IPS DF 6.9 (cell line): ENCODE results near the gene RAD50.
"Not testable (repeated sequence)": the region's sequence is repeated elsewhere in the genome, so short reads cannot be mapped to it uniquely, and the experiment has no call there.

Experiments
- DNase-seq: peaks from one replicate; pipeline ENCODE4 v3.0.0-alpha.2; 2013; ENCODE audit warnings: low read depth, low spot score
- H3K27ac ChIP-seq: one replicate; pipeline ENCODE4 v1.5.1; 2013; ENCODE audit warnings: low read length, control low read depth
- H3K27me3 ChIP-seq: 2 replicates; pipeline ENCODE4 v1.6.1; 2013; ENCODE audit warnings: mild to moderate bottlenecking, low read length; ENCODE audit not compliant: control insufficient read depth, insufficient read depth
- H3K36me3 ChIP-seq: 2 replicates; pipeline ENCODE4 v1.6.1; 2013; ENCODE audit warnings: low read length; ENCODE audit not compliant: control insufficient read depth, insufficient read depth
- H3K4me1 ChIP-seq: 2 replicates; pipeline ENCODE4 v1.6.1; 2013; ENCODE audit warnings: low read length; ENCODE audit not compliant: control insufficient read depth, insufficient read depth
- H3K4me3 ChIP-seq: 2 replicates; pipeline ENCODE4 v1.5.1; 2013; ENCODE audit warnings: mild to moderate bottlenecking, low read length
- H3K9me3 ChIP-seq: 2 replicates; pipeline ENCODE4 v1.6.1; 2013; ENCODE audit warnings: low read length, inconsistent platforms; ENCODE audit not compliant: control insufficient read depth, insufficient read depth
- WGBS: extraction: QIAGEN DNeasy Blood & Tissue Kit; methylation state at CpG from one replicate; pipeline ENCODE4 v1.1.7; 2013; ENCODE audit warnings: mixed read lengths, missing lambda C conversion rate; ENCODE audit not compliant: insufficient read length, insufficient coverage; 5-methylcytosine and 5-hydroxymethylcytosine counted together

Gene RAD50

DNA sequence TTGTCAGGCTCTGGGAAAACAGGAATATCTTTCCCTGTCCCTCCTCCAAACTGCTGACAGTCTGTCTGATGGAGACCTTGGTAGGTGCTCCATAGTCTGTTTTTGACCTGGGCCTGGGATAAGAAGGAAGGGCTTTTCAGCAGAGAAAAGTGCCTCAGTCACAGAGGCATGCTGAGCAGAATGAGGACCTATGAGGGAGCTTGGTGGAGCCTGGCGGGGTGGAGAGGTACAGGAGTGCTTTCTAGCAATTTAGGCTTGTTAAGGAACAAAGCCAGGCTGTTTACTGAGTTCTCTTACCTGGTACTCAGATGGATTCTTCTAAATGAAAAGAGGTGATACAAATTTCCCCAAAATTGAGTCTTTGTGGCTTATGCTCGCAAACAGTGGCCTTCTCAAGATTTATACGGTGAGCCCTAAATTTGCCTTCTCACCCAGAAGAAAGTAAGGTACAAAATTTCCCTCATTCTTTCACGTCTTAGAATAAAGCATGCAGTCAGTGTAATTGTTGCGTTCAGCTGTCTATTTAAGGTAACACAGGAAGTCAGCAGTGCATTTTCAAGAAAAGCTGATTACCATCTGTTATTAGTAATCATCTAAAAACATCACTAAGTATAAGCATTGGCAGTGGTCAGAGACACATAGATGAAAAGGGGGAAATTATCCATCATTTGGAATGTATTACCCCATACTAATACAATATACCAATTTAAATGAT is 72.6 kb downstream of the RAD50 start:
- H3K27ac ChIP-seq, result no peak overlapping the region
- H3K4me3 ChIP-seq, result no peak overlapping the region
- H3K36me3 ChIP-seq, result no peaks in the 10 kb centered on the region
- H3K9me3 ChIP-seq, result no peaks in the 10 kb centered on the region
- no peaks in the 10 kb centered on the region; the same call in 1 of the 2 replicates for H3K27me3 ChIP-seq
- no CpG with 5 or more reads among the region's 5 CpGs for WGBS
- no peak for DNase-seq
- H3K4me1 ChIP-seq, result no peaks in the 10 kb centered on the region

DNA sequence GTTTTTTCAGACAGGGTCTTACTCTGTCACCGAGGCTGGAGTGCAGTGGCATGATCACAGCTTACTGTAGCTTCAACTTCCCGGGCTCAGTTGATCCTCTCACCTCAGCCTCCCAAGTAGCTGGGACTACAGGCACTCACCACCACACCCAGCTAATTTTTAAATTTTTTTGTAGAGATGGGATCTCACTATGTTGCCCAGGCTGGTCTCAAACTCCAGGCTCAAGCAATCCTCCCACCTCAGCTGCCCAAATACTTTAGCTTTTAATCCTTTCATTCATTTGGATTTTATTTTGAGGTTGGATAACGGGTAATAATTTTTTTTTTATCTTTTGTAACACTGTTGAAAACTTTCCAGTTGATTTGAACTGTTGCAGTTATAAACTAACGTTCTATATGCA is 76.8 kb downstream of the RAD50 start:
- H3K4me3 ChIP-seq, H3K27ac ChIP-seq, H3K36me3 ChIP-seq, H3K9me3 ChIP-seq, H3K27me3 ChIP-seq, H3K4me1 ChIP-seq, DNase-seq: not testable (repeated sequence)
- WGBS, result no CpG with 5 or more reads among the region's 4 CpGs

DNA sequence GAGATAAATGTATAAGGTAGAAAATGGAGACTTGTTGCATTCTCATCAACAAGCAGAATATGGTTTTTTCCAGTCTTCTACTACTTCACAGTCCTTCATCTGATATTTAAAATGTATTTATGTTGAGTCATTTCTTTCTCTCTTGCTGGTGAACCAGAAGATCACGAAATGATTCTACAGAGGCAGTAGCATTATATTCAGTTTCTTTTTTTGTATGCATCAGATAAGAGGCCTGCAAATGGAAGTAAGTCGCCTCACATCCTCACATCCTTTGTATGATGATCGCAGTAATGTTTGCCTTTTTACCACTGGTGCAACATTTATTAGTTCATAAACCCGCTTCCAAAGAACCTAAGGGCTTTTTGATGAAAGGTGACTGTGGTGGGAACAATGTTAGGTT is 79.1 kb downstream of the RAD50 start:
- Histone ChIP-seq H3K36me3 (peaks cover 2% of the 10 kb centered on the region; the same call in 1 of the 2 replicates), H3K4me3 (no peak overlapping the region), H3K4me1 (no peaks in the 10 kb centered on the region), H3K27ac (no peak overlapping the region), H3K27me3 (no peaks in the 10 kb centered on the region), H3K9me3 (no peaks in the 10 kb centered on the region)
- DNase-seq, result no peak
- WGBS, result no CpG with 5 or more reads among the region's 4 CpGs

DNA sequence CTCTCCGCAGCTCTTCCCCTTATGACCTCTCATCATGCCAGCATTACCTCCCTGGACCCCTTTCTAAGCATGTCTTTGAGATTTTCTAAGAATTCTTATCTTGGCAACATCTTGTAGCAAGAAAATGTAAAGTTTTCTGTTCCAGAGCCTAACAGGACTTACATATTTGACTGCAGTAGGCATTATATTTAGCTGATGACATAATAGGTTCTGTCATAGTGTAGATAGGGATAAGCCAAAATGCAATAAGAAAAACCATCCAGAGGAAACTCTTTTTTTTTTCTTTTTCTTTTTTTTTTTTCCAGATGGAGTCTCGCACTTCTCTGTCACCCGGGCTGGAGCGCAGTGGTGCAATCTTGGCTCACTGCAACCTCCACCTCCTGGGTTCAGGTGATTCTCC is 80.5 kb downstream of the RAD50 start:
- H3K27ac ChIP-seq, result no peak overlapping the region
- H3K36me3 ChIP-seq, result peaks cover 2% of the 10 kb centered on the region; the same call in 1 of the 2 replicates
- H3K4me3 ChIP-seq, result no peak overlapping the region
- no peak for DNase-seq
- WGBS, result no CpG with 5 or more reads among the region's 4 CpGs
- no peaks in the 10 kb centered on the region for H3K27me3 ChIP-seq
- H3K9me3 ChIP-seq, result no peaks in the 10 kb centered on the region
- H3K4me1 ChIP-seq, result no peaks in the 10 kb centered on the region

DNA sequence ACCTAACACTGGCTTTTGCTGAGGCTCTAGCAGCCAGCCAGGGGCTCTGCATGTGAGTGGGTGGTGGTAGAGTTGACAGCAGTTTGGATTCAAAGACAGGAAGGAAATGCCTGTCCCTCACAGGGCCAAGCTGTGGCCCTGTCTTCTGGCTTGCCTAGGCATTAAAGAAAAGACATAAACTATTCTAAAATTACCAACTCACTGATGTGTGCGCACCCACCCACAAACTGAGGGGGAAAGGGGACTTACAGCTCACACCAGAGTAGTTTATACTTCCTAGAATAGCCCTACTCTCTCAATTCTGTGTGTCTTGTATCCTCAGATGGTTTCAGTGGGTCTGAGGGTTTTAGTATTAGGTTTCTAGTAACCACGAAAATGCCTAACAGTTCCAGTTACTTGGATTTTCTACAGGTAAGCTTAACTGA is 82.9 kb downstream of the RAD50 start:
- H3K36me3 ChIP-seq, result peaks cover 2% of the 10 kb centered on the region; the same call in 1 of the 2 replicates
- no peaks in the 10 kb centered on the region for H3K27me3 ChIP-seq
- no peaks in the 10 kb centered on the region for H3K9me3 ChIP-seq
- H3K27ac ChIP-seq, result no peak overlapping the region
- no peak overlapping the region for H3K4me3 ChIP-seq
- H3K4me1 ChIP-seq, result no peaks in the 10 kb centered on the region
- no CpG with 5 or more reads among the region's 2 CpGs for WGBS
- no peak for DNase-seq

DNA sequence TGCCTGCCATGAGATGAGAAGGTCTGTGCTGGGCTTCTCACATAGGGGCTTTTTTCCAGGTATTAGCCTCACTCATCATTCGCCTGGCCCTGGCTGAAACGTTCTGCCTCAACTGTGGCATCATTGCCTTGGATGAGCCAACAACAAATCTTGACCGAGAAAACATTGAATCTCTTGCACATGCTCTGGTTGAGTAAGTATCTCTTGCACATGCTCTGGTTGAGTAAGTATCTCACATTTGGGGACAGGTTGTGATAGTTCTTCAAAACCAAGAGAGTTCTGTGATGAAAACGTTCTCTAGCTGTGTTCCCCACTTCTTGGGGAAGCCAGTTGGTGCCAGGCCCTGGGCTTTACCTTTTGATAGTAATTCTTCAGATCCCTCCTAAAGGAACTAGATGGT is 83.8 kb downstream of the RAD50 start:
- WGBS, result no CpG with 5 or more reads among the region's 4 CpGs
- H3K4me3 ChIP-seq, result no peak overlapping the region
- no peak overlapping the region for H3K27ac ChIP-seq
- no peak for DNase-seq
- no peaks in the 10 kb centered on the region for H3K4me1 ChIP-seq
- no peaks in the 10 kb centered on the region for H3K27me3 ChIP-seq
- H3K36me3 ChIP-seq, result peaks cover 2% of the 10 kb centered on the region; the same call in 1 of the 2 replicates
- no peaks in the 10 kb centered on the region for H3K9me3 ChIP-seq

DNA sequence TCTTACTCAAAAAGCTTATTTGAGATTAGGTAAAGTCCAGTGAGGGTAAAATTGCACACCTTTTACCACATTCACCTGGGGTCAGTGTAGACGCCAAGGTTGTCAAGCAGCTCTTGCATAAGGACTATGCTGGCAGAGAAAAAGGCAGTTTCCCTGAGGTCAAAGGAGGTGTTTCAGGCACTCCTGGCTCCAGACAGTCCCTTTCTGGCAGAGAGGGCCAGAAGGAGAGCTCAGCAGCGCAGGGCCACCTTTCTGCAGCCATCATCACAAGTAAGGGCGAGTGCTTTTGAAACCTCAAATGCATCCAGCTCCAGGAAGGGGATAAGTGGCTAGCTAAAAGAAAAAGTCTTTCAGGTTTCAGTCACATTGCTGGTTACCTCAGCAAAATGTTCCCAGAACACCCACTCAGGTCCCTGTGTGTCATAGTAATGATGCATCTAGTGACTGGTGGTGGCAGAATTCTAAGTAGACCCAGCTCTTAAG is 84.5 kb downstream of the RAD50 start:
- Histone ChIP-seq H3K9me3 (no peaks in the 10 kb centered on the region), H3K27ac (no peak overlapping the region), H3K4me3 (no peak overlapping the region), H3K27me3 (no peaks in the 10 kb centered on the region), H3K36me3 (peaks cover 2% of the 10 kb centered on the region; the same call in 1 of the 2 replicates), H3K4me1 (no peaks in the 10 kb centered on the region)
- no peak for DNase-seq
- WGBS, result no CpG with 5 or more reads among the region's 3 CpGs

DNA sequence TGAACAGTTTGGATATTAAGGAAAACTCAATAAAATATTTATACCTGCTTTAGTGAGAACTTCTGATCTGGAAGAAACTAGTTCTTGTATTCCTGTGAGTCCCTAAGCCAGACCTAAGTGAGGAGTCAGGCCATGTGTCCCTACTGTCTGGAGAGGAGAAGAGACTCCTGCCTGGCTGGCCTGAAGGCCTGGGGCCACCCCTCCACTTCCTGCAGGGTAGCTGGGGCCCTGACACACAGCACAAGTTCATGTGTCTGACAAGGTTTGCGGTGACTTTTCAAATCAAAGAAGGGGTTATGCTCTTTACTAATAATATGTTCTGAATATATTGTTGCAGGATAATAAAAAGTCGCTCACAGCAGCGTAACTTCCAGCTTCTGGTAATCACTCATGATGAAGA is 85.1 kb downstream of the RAD50 start:
- Histone ChIP-seq H3K4me3 (no peak overlapping the region), H3K27me3 (no peaks in the 10 kb centered on the region), H3K9me3 (no peaks in the 10 kb centered on the region), H3K36me3 (peaks cover 2% of the 10 kb centered on the region; the same call in 1 of the 2 replicates), H3K27ac (no peak overlapping the region), H3K4me1 (no peaks in the 10 kb centered on the region)
- no CpG with 5 or more reads among the region's 3 CpGs for WGBS
- DNase-seq, result no peak

DNA sequence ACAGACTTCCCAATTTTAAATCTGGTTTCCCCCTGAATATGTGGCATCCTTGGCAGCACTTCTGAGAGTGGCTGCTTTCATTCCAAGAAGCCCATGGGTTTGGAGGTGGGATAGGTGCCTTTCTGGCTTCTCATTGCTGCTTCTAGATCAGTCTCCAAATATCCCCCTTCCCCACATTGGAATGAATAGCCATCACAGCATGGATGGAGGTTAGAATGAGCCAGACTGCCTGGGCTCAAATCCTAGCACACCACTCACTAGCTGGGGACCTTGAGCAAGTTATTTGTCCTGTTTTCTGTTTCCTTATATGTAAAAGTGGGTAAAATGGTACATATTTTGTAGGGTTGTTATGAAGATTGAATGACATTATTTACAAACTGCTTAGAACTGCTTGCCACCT is 87.4 kb downstream of the RAD50 start:
- H3K4me3 ChIP-seq, result no peak overlapping the region
- H3K9me3 ChIP-seq, result no peaks in the 10 kb centered on the region
- no peak overlapping the region for H3K27ac ChIP-seq
- H3K27me3 ChIP-seq, result no peaks in the 10 kb centered on the region
- no peaks in the 10 kb centered on the region for H3K36me3 ChIP-seq
- no peaks in the 10 kb centered on the region for H3K4me1 ChIP-seq
- no peak for DNase-seq

DNA sequence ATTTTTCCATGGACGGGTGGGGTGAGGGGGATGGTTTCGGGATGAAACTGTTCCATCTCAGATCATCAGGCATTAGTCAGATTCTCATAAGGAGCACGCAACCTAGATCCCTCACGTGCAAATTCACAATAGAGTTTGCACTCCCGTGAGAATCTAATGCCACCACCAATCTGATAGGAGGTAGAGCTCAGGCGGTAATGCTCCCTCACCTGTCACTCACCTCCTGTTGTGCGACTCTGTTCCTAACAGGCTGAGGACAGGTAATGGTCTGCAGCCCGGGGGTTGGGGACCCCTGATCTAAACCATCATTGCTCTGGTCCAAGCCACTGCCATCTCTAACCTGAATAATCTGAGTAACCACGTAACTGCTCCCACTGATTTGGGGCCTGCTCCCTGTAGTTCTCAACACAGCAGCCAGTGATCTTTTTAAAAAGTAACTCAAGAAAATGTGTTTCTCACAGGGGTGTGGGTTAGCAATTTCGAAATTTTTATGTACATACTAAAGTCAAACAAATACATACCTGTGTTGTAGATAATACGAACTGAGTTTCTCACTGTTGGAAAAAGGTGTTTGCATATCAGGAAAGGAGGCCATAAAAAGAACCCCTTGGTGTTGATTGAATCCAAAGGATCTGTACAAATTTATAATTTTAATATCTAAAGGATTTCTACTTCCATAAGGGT is 89.9 kb downstream of the RAD50 start:
- H3K4me1 ChIP-seq, result no peaks in the 10 kb centered on the region
- H3K36me3 ChIP-seq, result no peaks in the 10 kb centered on the region
- no peak overlapping the region for H3K27ac ChIP-seq
- DNase-seq, result no peak
- H3K27me3 ChIP-seq, result no peaks in the 10 kb centered on the region
- no peaks in the 10 kb centered on the region for H3K9me3 ChIP-seq
- no CpG with 5 or more reads among the region's 11 CpGs for WGBS
- H3K4me3 ChIP-seq, result no peak overlapping the region
